Right atrium auricular region (tissue), 2 donors: Measurements from ENCODE around the gene ADARB2. TPM values are rescaled to one million over a fixed set of nuclear protein-coding genes. Genes with fewer than 3 reads are reported as not detected.

Experiments
- DNase-seq: peaks from one replicate; pipeline ENCODE4 v3.0.0-alpha.2; 2019; ENCODE audit warnings: low spot score
- H3K27ac ChIP-seq, 2 donors: fragments of 200-600 bp; sonication (generic); 1 replicate in 1 of 2; 2 replicates in 1 of 2; pipeline ENCODE4 v1.5.1; 2016 to 2019
- H3K27me3 ChIP-seq, 2 donors: fragments of 200-600 bp; sonication (generic); one replicate each; pipeline versions ENCODE4 v1.5.1 to v1.6.0; 2017 to 2019
- H3K36me3 ChIP-seq: fragments of 200-600 bp; sonication (generic); one replicate; pipeline ENCODE4 v1.5.1; 2016
- H3K4me1 ChIP-seq, 2 donors: fragments of 200-600 bp; sonication (generic); one replicate each; pipeline versions ENCODE4 v1.5.1 to v1.6.0; 2017 to 2019
- H3K4me3 ChIP-seq, 2 donors: fragments of 200-600 bp; sonication (generic); 1 replicate in 1 of 2; 2 replicates in 1 of 2; pipeline ENCODE4 v1.5.1; 2017 to 2019; ENCODE audit warnings: mild to moderate bottlenecking in 1 of 2, moderate library complexity in 1 of 2
- H3K9me3 ChIP-seq, 2 donors: fragments of 200-600 bp; sonication (generic); one replicate each; pipeline ENCODE4 v1.5.1; 2019
- total RNA-seq, 2 donors: library from RNA; depleted of rRNA; stranded (reverse); fragments of >200 nt; gene quantifications; one replicate each; pipeline ENCODE4 v1.1.0, GENCODE V29; 2016
- TF ChIP-seq, protein P1 (sequence below), 2 donors: fragments of 200-600 bp; sonication (generic); IDR thresholded peaks; one replicate each; pipeline ENCODE4 v1.5.1; 2019; ENCODE audit warnings: antibody characterized with exemption in 2 of 2

The ADARB2 gene
- total RNA-seq, 2 donors from 2014 or later: 0.33 to 0.71 TPM

GRCh38 chr10:1709161-1709560 lies 28.2 kb downstream of the ADARB2 start:
- TF ChIP-seq, protein P1, sequence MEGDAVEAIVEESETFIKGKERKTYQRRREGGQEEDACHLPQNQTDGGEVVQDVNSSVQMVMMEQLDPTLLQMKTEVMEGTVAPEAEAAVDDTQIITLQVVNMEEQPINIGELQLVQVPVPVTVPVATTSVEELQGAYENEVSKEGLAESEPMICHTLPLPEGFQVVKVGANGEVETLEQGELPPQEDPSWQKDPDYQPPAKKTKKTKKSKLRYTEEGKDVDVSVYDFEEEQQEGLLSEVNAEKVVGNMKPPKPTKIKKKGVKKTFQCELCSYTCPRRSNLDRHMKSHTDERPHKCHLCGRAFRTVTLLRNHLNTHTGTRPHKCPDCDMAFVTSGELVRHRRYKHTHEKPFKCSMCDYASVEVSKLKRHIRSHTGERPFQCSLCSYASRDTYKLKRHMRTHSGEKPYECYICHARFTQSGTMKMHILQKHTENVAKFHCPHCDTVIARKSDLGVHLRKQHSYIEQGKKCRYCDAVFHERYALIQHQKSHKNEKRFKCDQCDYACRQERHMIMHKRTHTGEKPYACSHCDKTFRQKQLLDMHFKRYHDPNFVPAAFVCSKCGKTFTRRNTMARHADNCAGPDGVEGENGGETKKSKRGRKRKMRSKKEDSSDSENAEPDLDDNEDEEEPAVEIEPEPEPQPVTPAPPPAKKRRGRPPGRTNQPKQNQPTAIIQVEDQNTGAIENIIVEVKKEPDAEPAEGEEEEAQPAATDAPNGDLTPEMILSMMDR (IDR thresholded peaks at IDR 0.05): no peak
- H3K27me3 ChIP-seq: no peaks in the 10 kb centered on the region
- H3K4me3 ChIP-seq: no peak overlapping the region
- H3K36me3 ChIP-seq: no peaks in the 10 kb centered on the region
- H3K4me1 ChIP-seq: no peaks in the 10 kb centered on the region
- no peak for DNase-seq
- no peak overlapping the region for H3K27ac ChIP-seq
- no peaks in the 10 kb centered on the region for H3K9me3 ChIP-seq

GRCh38 chr10:1708746-1709145 lies 28.6 kb downstream of the ADARB2 start:
- no peaks in the 10 kb centered on the region for H3K9me3 ChIP-seq
- H3K4me1 ChIP-seq: no peaks in the 10 kb centered on the region
- DNase-seq: no peak
- TF ChIP-seq, protein P1 (IDR thresholded peaks at IDR 0.05): no peak
- no peaks in the 10 kb centered on the region for H3K27me3 ChIP-seq
- no peaks in the 10 kb centered on the region for H3K36me3 ChIP-seq
- H3K27ac ChIP-seq: no peak overlapping the region
- H3K4me3 ChIP-seq: no peak overlapping the region

DNA sequence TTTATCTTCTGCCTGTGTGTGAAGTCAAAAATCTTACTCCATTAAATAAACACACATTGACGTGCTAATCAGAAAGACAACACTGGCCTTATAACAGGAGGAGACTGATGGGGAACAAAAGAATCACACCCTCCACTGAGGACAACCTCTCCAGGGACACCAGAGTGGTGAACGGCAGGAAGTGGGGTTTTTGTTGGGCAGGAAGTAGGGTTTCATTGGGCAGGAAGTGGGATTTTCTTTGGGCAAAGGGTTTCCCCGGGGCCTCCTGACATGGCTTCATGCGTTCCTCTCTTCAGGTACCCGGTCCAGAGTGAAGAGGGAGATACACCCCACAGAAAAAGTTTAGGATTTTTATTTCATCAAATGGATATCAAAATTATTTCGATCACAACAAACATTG lies 30.6 kb downstream of the ADARB2 start:
- no peaks in the 10 kb centered on the region for H3K36me3 ChIP-seq
- no peaks in the 10 kb centered on the region for H3K9me3 ChIP-seq
- TF ChIP-seq, protein P1 (IDR thresholded peaks at IDR 0.05): no peak
- no peak overlapping the region for H3K4me3 ChIP-seq
- DNase-seq: no peak
- no peak overlapping the region for H3K27ac ChIP-seq
- no peaks in the 10 kb centered on the region for H3K4me1 ChIP-seq
- no peaks in the 10 kb centered on the region for H3K27me3 ChIP-seq

- Histone ChIP-seq H3K36me3 (no peaks in the 10 kb centered on the region), H3K27me3 (no peaks in the 10 kb centered on the region), H3K9me3 (no peaks in the 10 kb centered on the region), H3K4me1 (no peaks in the 10 kb centered on the region), H3K4me3 (no peak overlapping the region), H3K27ac (no peak overlapping the region)
- DNase-seq: no peak
- TF ChIP-seq, protein P1 (IDR thresholded peaks at IDR 0.05): no peak
These were observed 31.1 kb downstream of the ADARB2 start for GRCh38 chr10:1706256-1706655.

DNA sequence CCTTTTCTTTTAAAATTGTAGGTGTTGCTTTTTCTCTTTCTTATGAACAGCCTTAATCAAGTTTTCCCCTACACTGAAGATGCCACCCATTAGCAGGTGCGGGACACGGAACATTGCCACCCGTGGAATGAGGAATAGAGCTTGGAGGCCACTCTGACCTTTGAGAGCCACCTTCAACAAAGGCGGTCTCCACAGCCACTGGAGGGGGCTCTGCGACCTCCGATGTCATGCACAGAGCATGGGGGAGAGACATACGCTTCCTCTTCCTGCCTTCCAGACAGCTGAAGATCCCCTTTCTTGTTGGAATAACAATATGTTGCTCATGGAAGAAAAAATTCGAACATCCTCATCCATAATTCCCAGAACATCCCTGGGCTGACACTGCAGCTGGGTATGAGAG lies 39.1 kb downstream of the ADARB2 start:
- Histone ChIP-seq H3K27ac (no peak overlapping the region), H3K4me3 (no peak overlapping the region), H3K27me3 (no peaks in the 10 kb centered on the region), H3K4me1 (no peaks in the 10 kb centered on the region), H3K9me3 (no peaks in the 10 kb centered on the region), H3K36me3 (no peaks in the 10 kb centered on the region)
- no peak for DNase-seq
- TF ChIP-seq, protein P1 (IDR thresholded peaks at IDR 0.05): no peak

DNA sequence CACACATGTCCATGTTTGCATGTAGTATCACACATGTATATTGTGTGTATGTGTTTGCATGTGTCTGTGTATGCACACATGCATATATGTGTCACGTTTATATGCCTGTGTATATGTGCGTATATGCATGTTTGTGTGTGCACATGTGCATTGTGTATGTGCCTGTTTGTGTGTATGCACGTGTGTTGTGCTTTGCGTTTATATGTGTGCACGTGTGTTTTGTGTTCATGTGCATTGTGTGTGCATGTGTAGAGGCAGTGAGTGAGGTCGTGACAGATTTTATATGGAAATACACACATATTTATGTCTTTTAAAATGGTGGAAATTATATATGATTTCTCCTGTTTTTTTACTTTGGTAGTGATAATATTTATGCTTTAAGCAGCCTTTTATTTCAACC lies 41.2 kb downstream of the ADARB2 start:
- DNase-seq: no peak
- Histone ChIP-seq H3K9me3 (no peaks in the 10 kb centered on the region), H3K27me3 (no peaks in the 10 kb centered on the region), H3K4me1 (no peaks in the 10 kb centered on the region), H3K4me3 (no peak overlapping the region), H3K36me3 (no peaks in the 10 kb centered on the region), H3K27ac (no peak overlapping the region)
- TF ChIP-seq, protein P1 (IDR thresholded peaks at IDR 0.05): no peak
